ENCODE results near the gene EMC6. TPM values are rescaled to one million over a fixed set of nuclear protein-coding genes. Genes with fewer than 3 reads are reported as not detected.

The EMC6 gene
- total RNA-seq = 16.7 and 30.0 TPM in 2 replicates

GRCh38 chr17:3668279-3669084 is at the start of gene EMC6, which contains the start of gene TAX1BP3:
Gene EMC6, plus strand, starts transcription at chr17:3668812. Its CDS starts 335 bp downstream, at chr17:3669147.
Gene TAX1BP3, minus strand, starts transcription at chr17:3668578. Its CDS starts 52 bp downstream, at chr17:3668526.

DNA sequence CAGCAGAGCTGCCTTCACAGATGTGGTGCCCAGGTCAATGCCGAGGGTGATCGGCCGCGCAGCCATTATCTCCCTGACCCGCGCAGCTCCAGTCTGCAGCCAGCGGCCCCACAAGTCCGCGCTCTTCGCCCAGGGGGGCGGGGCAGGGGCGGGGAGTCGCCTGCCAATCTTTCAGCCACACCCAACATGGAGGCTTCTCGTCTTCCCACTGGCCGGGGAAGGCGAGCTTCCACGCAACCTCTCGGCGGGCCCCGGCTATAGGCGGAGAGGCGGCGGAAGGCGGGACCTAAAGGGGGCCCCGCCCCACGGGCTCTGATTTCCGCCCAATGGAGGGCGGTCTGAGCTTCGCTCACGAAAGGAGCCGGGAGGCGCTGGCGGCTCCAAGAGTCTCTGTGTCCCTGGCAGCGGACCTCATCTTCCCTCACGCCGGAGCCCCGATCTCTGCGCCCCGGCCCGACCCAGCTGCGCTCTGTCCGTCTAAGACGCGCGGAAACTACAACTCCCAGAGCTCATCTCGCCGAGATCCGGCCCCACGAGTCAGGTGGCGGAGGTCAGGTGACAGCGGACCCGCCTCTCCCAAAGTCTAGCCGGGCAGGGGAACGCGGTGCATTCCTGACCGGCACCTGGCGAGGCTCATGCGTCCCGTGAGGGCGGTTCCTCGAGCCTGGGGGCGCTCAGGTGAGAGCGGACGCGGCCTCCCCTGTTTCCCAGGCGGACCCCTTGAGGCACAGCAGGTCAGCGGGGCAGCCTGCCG is 32.3 kb upstream of the EMC6 start, which contains the start of the genes CTNS and SHPK:
TSS of gene CTNS (plus strand) at position 607 of the 754 bp plus-strand sequence. CDS start 3,447 bp downstream, outside the sequence.
TSS of gene SHPK (minus strand) at position 97 of the 754 bp plus-strand sequence. CDS start at position 66, 31 bp downstream.

DNA sequence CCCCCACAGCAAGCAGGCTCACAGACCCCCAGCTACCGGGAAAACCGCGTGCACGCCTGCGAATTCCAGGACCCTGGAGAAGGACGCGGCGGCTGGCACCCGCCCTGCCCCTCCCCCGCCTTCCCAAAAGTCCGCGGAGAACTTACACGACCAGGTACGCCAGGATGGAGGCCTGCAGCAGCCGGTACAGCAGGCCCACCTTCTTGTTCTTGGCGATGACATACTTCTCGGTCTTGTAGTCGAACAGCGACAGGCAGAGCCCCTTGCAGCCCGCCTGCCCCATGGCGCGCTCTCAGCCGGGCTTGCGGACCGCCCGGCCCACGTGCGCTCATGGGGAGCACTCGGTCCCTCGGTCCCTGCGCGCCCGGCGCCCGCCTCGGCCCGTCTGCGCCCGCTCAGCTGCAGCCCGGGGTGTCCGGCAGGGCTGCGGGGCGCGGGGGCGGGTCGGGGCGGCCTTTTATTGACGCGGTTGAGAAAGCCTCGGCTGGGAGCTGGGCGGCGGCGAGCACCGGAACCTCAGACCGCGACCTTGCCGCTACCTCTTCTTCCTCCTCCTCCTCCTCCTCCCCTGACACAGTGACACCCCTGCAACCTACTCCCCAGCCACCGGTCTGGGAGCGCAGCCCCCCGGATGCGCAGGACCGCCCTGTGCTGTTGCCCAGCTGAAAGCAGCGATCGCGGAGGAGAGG is 27.3 kb downstream of the EMC6 start, which contains the start of gene P2RX5:
TSS of gene P2RX5 (minus strand) at position 433 of the 689 bp plus-strand sequence. CDS start at position 283, 150 bp downstream.

Other genes starting within 250 kb of the EMC6 start
- gene OR1E2, start 235.0 kb upstream of the EMC6 start, total RNA-seq = not detected in 2 replicates
- gene SPATA22, start 197.0 kb upstream of the EMC6 start, total RNA-seq = not detected in 2 replicates
- 0.13 TPM in 1 of 2 replicates, not detected in the other for gene ASPA, start 192.8 kb upstream of the EMC6 start, total RNA-seq
- gene TRPV3, start 111.0 kb upstream of the EMC6 start, total RNA-seq = not detected in 2 replicates
- 0.27 and 0.59 TPM in 2 replicates for gene TRPV1, start 59.4 kb upstream of the EMC6 start, total RNA-seq
- 20.5 and 24.3 TPM in 2 replicates for gene SHPK, start 32.6 kb upstream of the EMC6 start, total RNA-seq
- 36.9 and 54.7 TPM in 2 replicates for gene CTNS, start 32.1 kb upstream of the EMC6 start, total RNA-seq
- 452 and 507 TPM in 2 replicates for gene TAX1BP3, start 234 bp upstream of the EMC6 start, total RNA-seq
- gene P2RX5, start 27.3 kb downstream of the EMC6 start, total RNA-seq = 3.9 and 6.0 TPM in 2 replicates
- 9.4 and 10.9 TPM in 2 replicates for gene HASPIN, start 55.1 kb downstream of the EMC6 start, total RNA-seq
- gene ITGAE, start 132.4 kb downstream of the EMC6 start, total RNA-seq = 34.0 and 35.7 TPM in 2 replicates
- 14.2 and 14.5 TPM in 2 replicates for gene NCBP3, start 177.4 kb downstream of the EMC6 start, total RNA-seq
- 3.2 and 3.3 TPM in 2 replicates for gene CAMKK1, start 224.2 kb downstream of the EMC6 start, total RNA-seq
- not detected in 2 replicates for gene P2RX1, start 247.7 kb downstream of the EMC6 start, total RNA-seq